GM23338 (cell line): ENCODE data around the gene MDN1. TPM values are rescaled to one million over a fixed set of nuclear protein-coding genes. Genes with fewer than 3 reads are reported as not detected.
A peak's percentile ranks its signal among the peaks of the same experiment; 100 is the strongest.

Source experiments
- ATAC-seq: fragments of 200-7000 bp; cut with Tn5 transposase; 3 replicates; pipeline ENCODE4 v1.9.1; 2020
- DNase-seq: peaks from one replicate; pipeline ENCODE4 v3.0.0-alpha.2; 2015; ENCODE audit warnings: low spot score
- H2AFZ ChIP-seq: fragments of 200-600 bp; sonication (generic); 2 replicates; pipeline ENCODE4 v1.8.0; 2016; ENCODE audit warnings: antibody characterized with exemption, mild to moderate bottlenecking, moderate library complexity
- H3F3A ChIP-seq: fragments of 200-600 bp; sonication (generic); replicated peaks from 2 replicates; pipeline ENCODE4 v1.8.0; 2017; ENCODE audit warnings: antibody characterized with exemption, mixed run types, low read depth
- H3K27ac ChIP-seq: fragments of 200-600 bp; sonication (generic); 2 replicates; pipeline ENCODE4 v1.6.1; 2016; ENCODE audit warnings: low read depth
- H3K27me3 ChIP-seq: fragments of 200-600 bp; sonication (generic); 2 replicates; pipeline ENCODE4 v1.8.0; 2016; ENCODE audit warnings: mild to moderate bottlenecking, mixed run types, moderate library complexity; ENCODE audit not compliant: insufficient read depth
- H3K36me3 ChIP-seq: fragments of 200-600 bp; sonication (generic); 2 replicates; pipeline ENCODE4 v1.8.0; 2016; ENCODE audit warnings: mild to moderate bottlenecking; ENCODE audit not compliant: insufficient read depth
- H3K4me1 ChIP-seq: fragments of 200-600 bp; sonication (generic); 2 replicates; pipeline ENCODE4 v1.8.0; 2016; ENCODE audit warnings: mild to moderate bottlenecking, moderate library complexity; ENCODE audit not compliant: insufficient read depth
- H3K4me2 ChIP-seq: fragments of 200-600 bp; sonication (generic); 2 replicates; pipeline ENCODE4 v1.7.1; 2017; ENCODE audit warnings: mixed run types
- H3K4me3 ChIP-seq: fragments of 200-600 bp; sonication (generic); 2 replicates; pipeline ENCODE4 v1.6.1; 2016; ENCODE audit warnings: mixed run types
- H3K79me2 ChIP-seq: fragments of 200-600 bp; sonication (generic); replicated peaks from 2 replicates; pipeline ENCODE4 v1.8.0; 2017; ENCODE audit warnings: mild to moderate bottlenecking; ENCODE audit not compliant: insufficient read depth
- H3K9me2 ChIP-seq: fragments of 200-600 bp; sonication (generic); 2 replicates; pipeline ENCODE4 v1.8.0; 2017; ENCODE audit not compliant: insufficient read depth
- H4K20me1 ChIP-seq: fragments of 200-600 bp; sonication (generic); replicated peaks from 2 replicates; pipeline ENCODE4 v1.8.0; 2017; ENCODE audit warnings: mild to moderate bottlenecking; ENCODE audit not compliant: insufficient read depth
- H3K27ac Mint-ChIP-seq: 2 replicates; pipeline ENCODE4 v1.8.0; 2020; ENCODE audit warnings: inconsistent platforms, mild to moderate bottlenecking, moderate library complexity, mixed read lengths
- H3K27me3 Mint-ChIP-seq: 3 replicates; pipeline ENCODE4 v1.8.0; 2022; ENCODE audit warnings: low read depth, mild to moderate bottlenecking, moderate library complexity, mixed read lengths, inconsistent platforms; ENCODE audit not compliant: insufficient read depth, poor library complexity
- H3K36me3 Mint-ChIP-seq: 3 replicates; pipeline ENCODE4 v1.8.0; 2021; ENCODE audit warnings: low read depth, mild to moderate bottlenecking, inconsistent platforms, moderate library complexity, mixed read lengths
- H3K4me1 Mint-ChIP-seq: 3 replicates; pipeline ENCODE4 v1.8.0; 2020; ENCODE audit warnings: mild to moderate bottlenecking, inconsistent platforms, mixed read lengths
- H3K4me3 Mint-ChIP-seq: 3 replicates; pipeline ENCODE4 v1.8.0; 2021; ENCODE audit warnings: moderate library complexity, mild to moderate bottlenecking, inconsistent platforms, mixed read lengths
- H3K9me3 Mint-ChIP-seq: 3 replicates; pipeline ENCODE4 v1.8.0; 2020; ENCODE audit warnings: moderate library complexity, mild to moderate bottlenecking, inconsistent platforms, mixed read lengths
- CREB1 ChIP-seq: fragments of 250-450 bp; sonication (Bioruptor Pico); IDR thresholded peaks from 2 replicates; pipeline ENCODE4 v1.5.0; 2020; ENCODE audit warnings: low read depth, mild to moderate bottlenecking, moderate library complexity
- EZH2 ChIP-seq: fragments of 200-600 bp; sonication (generic); IDR thresholded peaks from one replicate; pipeline ENCODE4 v1.8.0; 2017; ENCODE audit warnings: antibody characterized with exemption, mild to moderate bottlenecking, low read depth; ENCODE audit not compliant: unreplicated experiment
- EZH2phosphoT487 ChIP-seq: fragments of 200-600 bp; sonication (generic); IDR thresholded peaks from one replicate; pipeline ENCODE4 v1.8.1; 2018; ENCODE audit warnings: antibody characterized with exemption; ENCODE audit not compliant: unreplicated experiment
- JUNB ChIP-seq: IDR thresholded peaks from one replicate; pipeline ENCODE4 v1.6.1; 2016; ENCODE audit warnings: antibody characterized with exemption; ENCODE audit not compliant: unreplicated experiment
- NANOG ChIP-seq: IDR thresholded peaks from 2 replicates; pipeline ENCODE4 v1.6.1; 2016; ENCODE audit warnings: antibody characterized with exemption, borderline replicate concordance
- POLR2AphosphoS5 ChIP-seq: IDR thresholded peaks from 2 replicates; pipeline ENCODE4 v1.6.1; 2016; ENCODE audit warnings: antibody characterized with exemption, low read depth
- STAT1 ChIP-seq: IDR thresholded peaks from one replicate; pipeline ENCODE4 v1.6.1; 2016; ENCODE audit warnings: antibody characterized with exemption; ENCODE audit not compliant: unreplicated experiment
- ZNF114 ChIP-seq: fragments of 250-450 bp; sonication (Bioruptor Pico); IDR thresholded peaks from 2 replicates; pipeline ENCODE4 v1.5.0; 2020; ENCODE audit warnings: mild to moderate bottlenecking, moderate library complexity
- ZNF331 ChIP-seq: fragments of 250-450 bp; sonication (Bioruptor Pico); IDR thresholded peaks from 2 replicates; pipeline ENCODE4 v1.5.0; 2020; ENCODE audit warnings: low read depth, mild to moderate bottlenecking, moderate library complexity
- polyA plus RNA-seq: library from polyadenylated mRNA; unstranded; fragments of >200 nt; fragmentation: Nextera tagmentation; extraction: Ambion mirVana; gene quantifications from 2 replicates; pipeline ENCODE4 v1.2.1, GENCODE V29; 2016
- total RNA-seq: library from RNA; depleted of rRNA; stranded (reverse); fragments of >200 nt; shearing (Covaris generic); gene quantifications from 2 replicates; pipeline ENCODE4 v1.2.3, GENCODE V29; 2014
- TF ChIP-seq, protein P1 (sequence below): fragments of 250-450 bp; sonication (Bioruptor Pico); IDR thresholded peaks from 2 replicates; pipeline ENCODE4 v1.5.0; 2020; ENCODE audit warnings: mild to moderate bottlenecking, moderate library complexity
- TF ChIP-seq, protein P2 (sequence below): IDR thresholded peaks from one replicate; pipeline ENCODE4 v1.6.1; 2018; ENCODE audit warnings: antibody characterized with exemption; ENCODE audit not compliant: unreplicated experiment
- TF ChIP-seq, protein P3 (sequence below): IDR thresholded peaks from 2 replicates; pipeline ENCODE4 v1.6.1; 2016; ENCODE audit warnings: antibody characterized with exemption
- TF ChIP-seq, protein P4 (sequence below), 2 experiments: fragments of 200-600 bp in 1 of 2; sonication (generic) in 1 of 2; conservative IDR thresholded peaks; 2 replicates each; pipeline versions ENCODE4 v1.5.1 to v1.6.1; 2016 to 2017; ENCODE audit warnings: antibody characterized with exemption in 2 of 2, low read depth in 2 of 2, mild to moderate bottlenecking in 2 of 2, moderate library complexity in 1 of 2

MDN1 gene
- total and polyA plus RNA-seq, 2 experiments from 2014 or later: 165 to 217 TPM

DNA sequence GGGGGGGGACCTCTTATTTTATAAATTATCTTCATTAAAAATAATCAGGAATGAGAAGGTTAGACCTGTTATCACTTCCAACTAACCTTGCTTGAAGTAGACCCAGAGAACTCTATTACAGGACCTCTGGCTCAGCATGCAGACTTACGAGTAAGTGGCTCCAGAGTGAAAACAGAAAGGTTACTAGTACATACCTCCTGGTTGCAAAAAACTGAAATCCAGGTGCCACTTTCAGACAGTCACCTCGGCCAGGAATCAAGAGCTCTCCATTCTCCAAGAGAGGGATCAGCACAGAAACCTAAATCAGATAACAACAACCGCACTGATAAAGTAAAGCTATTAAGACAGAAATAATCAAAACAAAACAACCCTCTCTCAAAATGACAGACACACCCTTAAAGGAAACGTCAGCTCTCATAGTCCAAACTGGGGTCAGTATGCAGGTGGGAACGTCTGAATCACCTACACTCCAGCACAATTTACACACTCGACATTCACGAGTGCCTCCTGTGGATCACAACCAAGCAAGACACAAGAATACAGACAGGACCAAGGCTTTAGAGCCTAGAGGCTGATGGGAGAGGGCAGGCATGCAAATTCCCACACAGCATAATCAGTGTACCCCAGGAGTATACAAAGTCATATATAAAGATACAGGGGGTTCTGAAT lies 31.8 kb downstream of the MDN1 start:
- H3F3A ChIP-seq: peaks cover 6% of the 10 kb centered on the region; the same call in 1 of the 2 replicates
- Mint-ChIP-seq H3K4me3 (no peak overlapping the region), H3K36me3 (peaks cover 89% of the 10 kb centered on the region), H3K27ac (no peak overlapping the region), H3K4me1 (no peaks in the 10 kb centered on the region), H3K9me3 (peaks cover 4% of the 10 kb centered on the region; the same call in 1 of the 3 replicates), H3K27me3 (peaks cover 2% of the 10 kb centered on the region)
- H3K27me3 ChIP-seq: no peaks in the 10 kb centered on the region
- H4K20me1 ChIP-seq: peaks cover 31% of the 10 kb centered on the region
- DNase-seq (no peak), ATAC-seq (no peak)
- no peak overlapping the region for H2AFZ ChIP-seq
- no peaks in the 10 kb centered on the region for H3K4me1 ChIP-seq
- TF ChIP-seq NANOG: no peak
- TF ChIP-seq, protein P1, sequence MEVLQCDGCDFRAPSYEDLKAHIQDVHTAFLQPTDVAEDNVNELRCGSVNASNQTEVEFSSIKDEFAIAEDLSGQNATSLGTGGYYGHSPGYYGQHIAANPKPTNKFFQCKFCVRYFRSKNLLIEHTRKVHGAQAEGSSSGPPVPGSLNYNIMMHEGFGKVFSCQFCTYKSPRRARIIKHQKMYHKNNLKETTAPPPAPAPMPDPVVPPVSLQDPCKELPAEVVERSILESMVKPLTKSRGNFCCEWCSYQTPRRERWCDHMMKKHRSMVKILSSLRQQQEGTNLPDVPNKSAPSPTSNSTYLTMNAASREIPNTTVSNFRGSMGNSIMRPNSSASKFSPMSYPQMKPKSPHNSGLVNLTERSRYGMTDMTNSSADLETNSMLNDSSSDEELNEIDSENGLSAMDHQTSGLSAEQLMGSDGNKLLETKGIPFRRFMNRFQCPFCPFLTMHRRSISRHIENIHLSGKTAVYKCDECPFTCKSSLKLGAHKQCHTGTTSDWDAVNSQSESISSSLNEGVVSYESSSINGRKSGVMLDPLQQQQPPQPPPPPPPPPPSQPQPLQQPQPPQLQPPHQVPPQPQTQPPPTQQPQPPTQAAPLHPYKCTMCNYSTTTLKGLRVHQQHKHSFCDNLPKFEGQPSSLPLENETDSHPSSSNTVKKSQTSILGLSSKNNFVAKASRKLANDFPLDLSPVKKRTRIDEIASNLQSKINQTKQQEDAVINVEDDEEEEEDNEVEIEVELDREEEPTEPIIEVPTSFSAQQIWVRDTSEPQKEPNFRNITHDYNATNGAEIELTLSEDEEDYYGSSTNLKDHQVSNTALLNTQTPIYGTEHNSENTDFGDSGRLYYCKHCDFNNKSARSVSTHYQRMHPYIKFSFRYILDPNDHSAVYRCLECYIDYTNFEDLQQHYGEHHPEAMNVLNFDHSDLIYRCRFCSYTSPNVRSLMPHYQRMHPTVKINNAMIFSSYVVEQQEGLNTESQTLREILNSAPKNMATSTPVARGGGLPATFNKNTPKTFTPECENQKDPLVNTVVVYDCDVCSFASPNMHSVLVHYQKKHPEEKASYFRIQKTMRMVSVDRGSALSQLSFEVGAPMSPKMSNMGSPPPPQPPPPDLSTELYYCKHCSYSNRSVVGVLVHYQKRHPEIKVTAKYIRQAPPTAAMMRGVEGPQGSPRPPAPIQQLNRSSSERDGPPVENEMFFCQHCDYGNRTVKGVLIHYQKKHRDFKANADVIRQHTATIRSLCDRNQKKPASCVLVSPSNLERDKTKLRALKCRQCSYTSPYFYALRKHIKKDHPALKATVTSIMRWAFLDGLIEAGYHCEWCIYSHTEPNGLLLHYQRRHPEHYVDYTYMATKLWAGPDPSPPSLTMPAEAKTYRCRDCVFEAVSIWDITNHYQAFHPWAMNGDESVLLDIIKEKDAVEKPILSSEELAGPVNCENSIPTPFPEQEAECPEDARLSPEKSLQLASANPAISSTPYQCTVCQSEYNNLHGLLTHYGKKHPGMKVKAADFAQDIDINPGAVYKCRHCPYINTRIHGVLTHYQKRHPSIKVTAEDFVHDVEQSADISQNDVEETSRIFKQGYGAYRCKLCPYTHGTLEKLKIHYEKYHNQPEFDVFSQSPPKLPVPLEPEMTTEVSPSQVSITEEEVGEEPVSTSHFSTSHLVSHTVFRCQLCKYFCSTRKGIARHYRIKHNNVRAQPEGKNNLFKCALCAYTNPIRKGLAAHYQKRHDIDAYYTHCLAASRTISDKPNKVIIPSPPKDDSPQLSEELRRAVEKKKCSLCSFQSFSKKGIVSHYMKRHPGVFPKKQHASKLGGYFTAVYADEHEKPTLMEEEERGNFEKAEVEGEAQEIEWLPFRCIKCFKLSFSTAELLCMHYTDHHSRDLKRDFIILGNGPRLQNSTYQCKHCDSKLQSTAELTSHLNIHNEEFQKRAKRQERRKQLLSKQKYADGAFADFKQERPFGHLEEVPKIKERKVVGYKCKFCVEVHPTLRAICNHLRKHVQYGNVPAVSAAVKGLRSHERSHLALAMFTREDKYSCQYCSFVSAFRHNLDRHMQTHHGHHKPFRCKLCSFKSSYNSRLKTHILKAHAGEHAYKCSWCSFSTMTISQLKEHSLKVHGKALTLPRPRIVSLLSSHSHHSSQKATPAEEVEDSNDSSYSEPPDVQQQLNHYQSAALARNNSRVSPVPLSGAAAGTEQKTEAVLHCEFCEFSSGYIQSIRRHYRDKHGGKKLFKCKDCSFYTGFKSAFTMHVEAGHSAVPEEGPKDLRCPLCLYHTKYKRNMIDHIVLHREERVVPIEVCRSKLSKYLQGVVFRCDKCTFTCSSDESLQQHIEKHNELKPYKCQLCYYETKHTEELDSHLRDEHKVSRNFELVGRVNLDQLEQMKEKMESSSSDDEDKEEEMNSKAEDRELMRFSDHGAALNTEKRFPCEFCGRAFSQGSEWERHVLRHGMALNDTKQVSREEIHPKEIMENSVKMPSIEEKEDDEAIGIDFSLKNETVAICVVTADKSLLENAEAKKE (CRISPR knock-in tag): no peak
- TF ChIP-seq, protein P2, sequence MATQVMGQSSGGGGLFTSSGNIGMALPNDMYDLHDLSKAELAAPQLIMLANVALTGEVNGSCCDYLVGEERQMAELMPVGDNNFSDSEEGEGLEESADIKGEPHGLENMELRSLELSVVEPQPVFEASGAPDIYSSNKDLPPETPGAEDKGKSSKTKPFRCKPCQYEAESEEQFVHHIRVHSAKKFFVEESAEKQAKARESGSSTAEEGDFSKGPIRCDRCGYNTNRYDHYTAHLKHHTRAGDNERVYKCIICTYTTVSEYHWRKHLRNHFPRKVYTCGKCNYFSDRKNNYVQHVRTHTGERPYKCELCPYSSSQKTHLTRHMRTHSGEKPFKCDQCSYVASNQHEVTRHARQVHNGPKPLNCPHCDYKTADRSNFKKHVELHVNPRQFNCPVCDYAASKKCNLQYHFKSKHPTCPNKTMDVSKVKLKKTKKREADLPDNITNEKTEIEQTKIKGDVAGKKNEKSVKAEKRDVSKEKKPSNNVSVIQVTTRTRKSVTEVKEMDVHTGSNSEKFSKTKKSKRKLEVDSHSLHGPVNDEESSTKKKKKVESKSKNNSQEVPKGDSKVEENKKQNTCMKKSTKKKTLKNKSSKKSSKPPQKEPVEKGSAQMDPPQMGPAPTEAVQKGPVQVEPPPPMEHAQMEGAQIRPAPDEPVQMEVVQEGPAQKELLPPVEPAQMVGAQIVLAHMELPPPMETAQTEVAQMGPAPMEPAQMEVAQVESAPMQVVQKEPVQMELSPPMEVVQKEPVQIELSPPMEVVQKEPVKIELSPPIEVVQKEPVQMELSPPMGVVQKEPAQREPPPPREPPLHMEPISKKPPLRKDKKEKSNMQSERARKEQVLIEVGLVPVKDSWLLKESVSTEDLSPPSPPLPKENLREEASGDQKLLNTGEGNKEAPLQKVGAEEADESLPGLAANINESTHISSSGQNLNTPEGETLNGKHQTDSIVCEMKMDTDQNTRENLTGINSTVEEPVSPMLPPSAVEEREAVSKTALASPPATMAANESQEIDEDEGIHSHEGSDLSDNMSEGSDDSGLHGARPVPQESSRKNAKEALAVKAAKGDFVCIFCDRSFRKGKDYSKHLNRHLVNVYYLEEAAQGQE: no peak
- TF ChIP-seq, protein P3, sequence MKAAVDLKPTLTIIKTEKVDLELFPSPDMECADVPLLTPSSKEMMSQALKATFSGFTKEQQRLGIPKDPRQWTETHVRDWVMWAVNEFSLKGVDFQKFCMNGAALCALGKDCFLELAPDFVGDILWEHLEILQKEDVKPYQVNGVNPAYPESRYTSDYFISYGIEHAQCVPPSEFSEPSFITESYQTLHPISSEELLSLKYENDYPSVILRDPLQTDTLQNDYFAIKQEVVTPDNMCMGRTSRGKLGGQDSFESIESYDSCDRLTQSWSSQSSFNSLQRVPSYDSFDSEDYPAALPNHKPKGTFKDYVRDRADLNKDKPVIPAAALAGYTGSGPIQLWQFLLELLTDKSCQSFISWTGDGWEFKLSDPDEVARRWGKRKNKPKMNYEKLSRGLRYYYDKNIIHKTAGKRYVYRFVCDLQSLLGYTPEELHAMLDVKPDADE: no peak
- no peak for TF ChIP-seq JUNB
- no peak for TF ChIP-seq ZNF331 (CRISPR knock-in tag)
- TF ChIP-seq ZNF114 (CRISPR knock-in tag): no peak
- TF ChIP-seq EZH2phosphoT487: no peak
- TF ChIP-seq CREB1 (CRISPR knock-in tag): no peak
- TF ChIP-seq, protein P4, sequence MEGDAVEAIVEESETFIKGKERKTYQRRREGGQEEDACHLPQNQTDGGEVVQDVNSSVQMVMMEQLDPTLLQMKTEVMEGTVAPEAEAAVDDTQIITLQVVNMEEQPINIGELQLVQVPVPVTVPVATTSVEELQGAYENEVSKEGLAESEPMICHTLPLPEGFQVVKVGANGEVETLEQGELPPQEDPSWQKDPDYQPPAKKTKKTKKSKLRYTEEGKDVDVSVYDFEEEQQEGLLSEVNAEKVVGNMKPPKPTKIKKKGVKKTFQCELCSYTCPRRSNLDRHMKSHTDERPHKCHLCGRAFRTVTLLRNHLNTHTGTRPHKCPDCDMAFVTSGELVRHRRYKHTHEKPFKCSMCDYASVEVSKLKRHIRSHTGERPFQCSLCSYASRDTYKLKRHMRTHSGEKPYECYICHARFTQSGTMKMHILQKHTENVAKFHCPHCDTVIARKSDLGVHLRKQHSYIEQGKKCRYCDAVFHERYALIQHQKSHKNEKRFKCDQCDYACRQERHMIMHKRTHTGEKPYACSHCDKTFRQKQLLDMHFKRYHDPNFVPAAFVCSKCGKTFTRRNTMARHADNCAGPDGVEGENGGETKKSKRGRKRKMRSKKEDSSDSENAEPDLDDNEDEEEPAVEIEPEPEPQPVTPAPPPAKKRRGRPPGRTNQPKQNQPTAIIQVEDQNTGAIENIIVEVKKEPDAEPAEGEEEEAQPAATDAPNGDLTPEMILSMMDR (conservative IDR thresholded peaks at IDR 0.05; ENCODE audit: low read depth in 2 of 2): no peak
- no peak for TF ChIP-seq POLR2AphosphoS5
- TF ChIP-seq STAT1: no peak
- TF ChIP-seq EZH2: no peak
- H3K4me3 ChIP-seq: no peak overlapping the region
- peaks cover 93% of the 10 kb centered on the region for H3K36me3 ChIP-seq
- H3K4me2 ChIP-seq: no peak overlapping the region
- no peaks in the 10 kb centered on the region for H3K9me2 ChIP-seq
- peaks cover 57% of the 10 kb centered on the region for H3K79me2 ChIP-seq
- H3K27ac ChIP-seq: peak overlapping the region; percentile 52; the same call in 1 of the 2 replicates
